ENCODE data around the gene LRRC7. TPM values are rescaled to one million over a fixed set of nuclear protein-coding genes. Genes with fewer than 3 reads are reported as not detected.

Gene LRRC7
- total RNA-seq, 1 donor from 2014 or later = not detected

DNA sequence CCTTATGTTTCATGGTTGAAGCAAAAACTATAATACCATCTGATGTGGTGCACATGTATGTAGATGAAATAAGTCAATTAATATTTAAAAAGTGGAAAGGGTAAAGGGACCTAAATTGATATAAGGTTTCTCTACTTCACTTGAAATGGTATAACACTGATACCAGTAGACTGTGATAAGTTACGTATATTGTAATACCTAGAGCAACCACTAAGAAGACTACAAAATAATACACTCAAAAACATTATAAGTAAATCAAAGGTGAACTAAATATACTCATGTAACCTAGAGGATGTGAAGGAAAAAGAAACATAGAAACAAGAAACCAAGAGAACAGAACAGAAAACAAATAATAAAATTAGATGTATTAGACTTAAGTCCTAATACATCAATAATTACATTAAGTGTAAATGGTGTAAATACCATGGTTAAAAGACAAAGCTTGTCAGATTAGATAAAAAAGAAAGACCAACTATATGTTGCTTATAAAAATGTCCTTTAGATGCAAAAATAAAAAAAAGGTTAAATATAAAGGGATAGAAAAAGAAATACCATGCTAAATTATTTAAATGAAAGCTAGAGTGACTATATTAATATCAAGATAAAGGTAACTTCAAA lies 118.8 kb downstream of the LRRC7 start:
- Histone ChIP-seq H3K36me3 (ENCODE audit: control insufficient read depth, insufficient read depth, low read length) (no peaks in the 10 kb centered on the region), H3K4me3 (ENCODE audit: low read depth, low read length) (no peak overlapping the region), H3K27me3 (ENCODE audit: control insufficient read depth, insufficient read depth, low read length) (no peaks in the 10 kb centered on the region)
- FAIRE-seq = no peak
- TF ChIP-seq, protein P1, sequence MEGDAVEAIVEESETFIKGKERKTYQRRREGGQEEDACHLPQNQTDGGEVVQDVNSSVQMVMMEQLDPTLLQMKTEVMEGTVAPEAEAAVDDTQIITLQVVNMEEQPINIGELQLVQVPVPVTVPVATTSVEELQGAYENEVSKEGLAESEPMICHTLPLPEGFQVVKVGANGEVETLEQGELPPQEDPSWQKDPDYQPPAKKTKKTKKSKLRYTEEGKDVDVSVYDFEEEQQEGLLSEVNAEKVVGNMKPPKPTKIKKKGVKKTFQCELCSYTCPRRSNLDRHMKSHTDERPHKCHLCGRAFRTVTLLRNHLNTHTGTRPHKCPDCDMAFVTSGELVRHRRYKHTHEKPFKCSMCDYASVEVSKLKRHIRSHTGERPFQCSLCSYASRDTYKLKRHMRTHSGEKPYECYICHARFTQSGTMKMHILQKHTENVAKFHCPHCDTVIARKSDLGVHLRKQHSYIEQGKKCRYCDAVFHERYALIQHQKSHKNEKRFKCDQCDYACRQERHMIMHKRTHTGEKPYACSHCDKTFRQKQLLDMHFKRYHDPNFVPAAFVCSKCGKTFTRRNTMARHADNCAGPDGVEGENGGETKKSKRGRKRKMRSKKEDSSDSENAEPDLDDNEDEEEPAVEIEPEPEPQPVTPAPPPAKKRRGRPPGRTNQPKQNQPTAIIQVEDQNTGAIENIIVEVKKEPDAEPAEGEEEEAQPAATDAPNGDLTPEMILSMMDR (IDR thresholded peaks at IDR 0.05; ENCODE audit: insufficient read depth, low read length, severe bottlenecking) = no peak
- DNase-seq (ENCODE audit: low read depth) = no peak

- DNase-seq (ENCODE audit: low read depth) (no peak), FAIRE-seq (no peak)
- Histone ChIP-seq H3K27me3 (ENCODE audit: control insufficient read depth, insufficient read depth, low read length) (no peaks in the 10 kb centered on the region), H3K36me3 (ENCODE audit: control insufficient read depth, insufficient read depth, low read length) (no peaks in the 10 kb centered on the region), H3K4me3 (ENCODE audit: low read depth, low read length) (no peak overlapping the region)
- TF ChIP-seq, protein P1 (IDR thresholded peaks at IDR 0.05; ENCODE audit: insufficient read depth, low read length, severe bottlenecking) = no peak
Measured at GRCh38 chr1:69688193-69688592, 120.5 kb downstream of the LRRC7 start.

DNA sequence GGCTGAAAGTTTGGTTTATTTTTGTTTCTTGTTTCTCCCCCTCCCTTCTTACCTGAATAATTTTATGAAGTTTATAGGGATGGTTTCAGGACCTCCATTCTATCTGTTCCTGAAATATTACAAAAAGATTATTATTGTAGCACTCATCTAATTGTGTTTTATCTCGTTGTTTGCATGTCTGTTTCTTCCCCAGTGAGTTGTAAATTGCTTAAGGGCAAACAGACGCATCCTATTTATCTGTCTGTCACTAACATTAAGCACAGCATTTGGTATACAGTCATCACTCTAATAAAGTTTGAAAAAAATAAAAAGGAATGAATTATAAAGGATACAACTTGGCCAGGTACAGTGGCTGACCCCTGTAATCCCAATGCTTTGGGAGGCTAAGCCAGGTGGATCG lies 123.5 kb downstream of the LRRC7 start:
- DNase-seq (ENCODE audit: low read depth) (no peak), FAIRE-seq (no peak)
- no peaks in the 10 kb centered on the region for H3K27me3 ChIP-seq (ENCODE audit: control insufficient read depth, insufficient read depth, low read length)
- H3K4me3 ChIP-seq (ENCODE audit: low read depth, low read length) = no peak overlapping the region
- no peaks in the 10 kb centered on the region for H3K36me3 ChIP-seq (ENCODE audit: control insufficient read depth, insufficient read depth, low read length)
- TF ChIP-seq, protein P1 (IDR thresholded peaks at IDR 0.05; ENCODE audit: insufficient read depth, low read length, severe bottlenecking) = no peak

GRCh38 chr1:69693921-69694675 lies 126.4 kb downstream of the LRRC7 start:
- peak; percentile 43 for FAIRE-seq
- DNase-seq (ENCODE audit: low read depth) = peak; percentile 91
- Histone ChIP-seq H3K27me3 (ENCODE audit: control insufficient read depth, insufficient read depth, low read length) (no peaks in the 10 kb centered on the region), H3K36me3 (ENCODE audit: control insufficient read depth, insufficient read depth, low read length) (no peaks in the 10 kb centered on the region), H3K4me3 (ENCODE audit: low read depth, low read length) (no peak overlapping the region)
- TF ChIP-seq, protein P1 (IDR thresholded peaks at IDR 0.05; ENCODE audit: insufficient read depth, low read length, severe bottlenecking) = no peak

- FAIRE-seq (no peak), DNase-seq (ENCODE audit: low read depth) (no peak)
- H3K4me3 ChIP-seq (ENCODE audit: low read depth, low read length) = no peak overlapping the region
- no peaks in the 10 kb centered on the region for H3K36me3 ChIP-seq (ENCODE audit: control insufficient read depth, insufficient read depth, low read length)
- TF ChIP-seq, protein P1 (IDR thresholded peaks at IDR 0.05; ENCODE audit: insufficient read depth, low read length, severe bottlenecking) = no peak
- H3K27me3 ChIP-seq (ENCODE audit: control insufficient read depth, insufficient read depth, low read length) = no peaks in the 10 kb centered on the region
Measured at GRCh38 chr1:69697340-69697739, 129.6 kb downstream of the LRRC7 start.
